Ascending aorta (tissue), 2 donors: ENCODE measurements around the gene GPHN. TPM values are rescaled to one million over a fixed set of nuclear protein-coding genes. Genes with fewer than 3 reads are reported as not detected.

Experiments
- DNase-seq, 2 donors: peaks; one replicate each; pipeline ENCODE4 v3.0.0-alpha.2; 2019; ENCODE audit warnings: low spot score in 2 of 2
- H3K27ac ChIP-seq, 2 donors: fragments of 200-600 bp; sonication (generic); one replicate each; pipeline ENCODE4 v1.5.1; 2016 to 2017; ENCODE audit warnings: mild to moderate bottlenecking in 1 of 2
- H3K27me3 ChIP-seq: fragments of 200-600 bp; sonication (generic); one replicate; pipeline ENCODE4 v1.5.1; 2017
- H3K36me3 ChIP-seq, 2 donors: fragments of 200-600 bp; sonication (generic); one replicate each; pipeline ENCODE4 v1.5.1; 2016
- H3K4me1 ChIP-seq, 2 donors: fragments of 200-600 bp; sonication (generic); one replicate each; pipeline ENCODE4 v1.5.1; 2016 to 2017; ENCODE audit warnings: mild to moderate bottlenecking in 1 of 2
- H3K4me3 ChIP-seq, 2 donors: fragments of 200-600 bp; sonication (generic); one replicate each; pipeline ENCODE4 v1.5.1; 2016 to 2017; ENCODE audit warnings: mild to moderate bottlenecking in 1 of 2
- H3K9me3 ChIP-seq, 2 donors: fragments of 200-600 bp; sonication (generic); one replicate each; pipeline ENCODE4 v1.5.1; 2016
- intact Hi-C: fragments of 100-400 bp; cut with DNase I; formaldehyde crosslinking; loops from one replicate; pipeline ENCODE4 v1.15.1; 2023
- total RNA-seq: library from RNA; depleted of rRNA; stranded (reverse); fragments of >200 nt; gene quantifications from one replicate; pipeline ENCODE4 v1.1.0, GENCODE V29; 2016
- TF ChIP-seq, protein P1 (sequence below), 3 experiments: fragments of 200-600 bp in 2 of 3; fragments of 450-650 bp in 1 of 3; sonication (generic) in 2 of 3; IDR thresholded peaks; one replicate each; pipeline ENCODE4 v1.5.1; 2016 to 2019; ENCODE audit warnings: antibody characterized with exemption in 3 of 3, mild to moderate bottlenecking in 1 of 3, moderate library complexity in 1 of 3

GPHN gene
- total RNA-seq, 1 donor from 2014 or later = 3.3 TPM

DNA sequence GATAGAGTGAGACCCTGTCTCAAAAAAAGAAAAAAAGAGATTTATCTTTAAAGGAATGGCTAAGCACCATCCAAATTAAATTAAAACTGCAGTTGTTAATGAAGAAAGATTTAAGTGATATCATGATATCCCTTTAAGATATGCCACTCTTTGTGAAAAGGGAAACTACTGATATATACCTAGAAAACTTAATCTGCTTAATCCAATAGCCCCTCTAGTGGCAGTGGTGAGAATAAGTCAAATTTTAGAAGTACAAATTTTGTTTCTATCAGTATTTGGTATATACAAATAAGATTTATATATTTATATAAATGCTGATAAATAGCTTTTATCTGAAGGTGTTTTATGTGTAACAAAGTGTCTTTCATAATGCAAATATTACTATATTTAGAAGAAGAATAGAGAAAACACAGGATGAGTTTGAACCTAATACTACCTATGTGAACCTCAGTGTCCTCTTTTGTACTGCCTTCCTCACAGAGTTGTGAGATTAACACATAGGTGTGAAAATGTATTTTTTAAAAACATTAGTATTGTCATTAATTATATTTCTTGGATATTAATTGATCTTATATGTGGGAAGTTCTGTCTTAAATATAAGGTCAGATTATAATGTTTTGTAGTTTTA lies 629.9 kb downstream of the GPHN start:
- Histone ChIP-seq H3K27ac (no peak overlapping the region), H3K4me1 (no peaks in the 10 kb centered on the region), H3K4me3 (no peak overlapping the region), H3K27me3 (no peaks in the 10 kb centered on the region), H3K9me3 (no peaks in the 10 kb centered on the region), H3K36me3 (no peaks in the 10 kb centered on the region)
- TF ChIP-seq, protein P1, sequence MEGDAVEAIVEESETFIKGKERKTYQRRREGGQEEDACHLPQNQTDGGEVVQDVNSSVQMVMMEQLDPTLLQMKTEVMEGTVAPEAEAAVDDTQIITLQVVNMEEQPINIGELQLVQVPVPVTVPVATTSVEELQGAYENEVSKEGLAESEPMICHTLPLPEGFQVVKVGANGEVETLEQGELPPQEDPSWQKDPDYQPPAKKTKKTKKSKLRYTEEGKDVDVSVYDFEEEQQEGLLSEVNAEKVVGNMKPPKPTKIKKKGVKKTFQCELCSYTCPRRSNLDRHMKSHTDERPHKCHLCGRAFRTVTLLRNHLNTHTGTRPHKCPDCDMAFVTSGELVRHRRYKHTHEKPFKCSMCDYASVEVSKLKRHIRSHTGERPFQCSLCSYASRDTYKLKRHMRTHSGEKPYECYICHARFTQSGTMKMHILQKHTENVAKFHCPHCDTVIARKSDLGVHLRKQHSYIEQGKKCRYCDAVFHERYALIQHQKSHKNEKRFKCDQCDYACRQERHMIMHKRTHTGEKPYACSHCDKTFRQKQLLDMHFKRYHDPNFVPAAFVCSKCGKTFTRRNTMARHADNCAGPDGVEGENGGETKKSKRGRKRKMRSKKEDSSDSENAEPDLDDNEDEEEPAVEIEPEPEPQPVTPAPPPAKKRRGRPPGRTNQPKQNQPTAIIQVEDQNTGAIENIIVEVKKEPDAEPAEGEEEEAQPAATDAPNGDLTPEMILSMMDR (IDR thresholded peaks at IDR 0.05) = peak in 2 of 3 experiments; percentile 7 to 20
- DNase-seq = no peak
- intact Hi-C loops = no loop called here

DNA sequence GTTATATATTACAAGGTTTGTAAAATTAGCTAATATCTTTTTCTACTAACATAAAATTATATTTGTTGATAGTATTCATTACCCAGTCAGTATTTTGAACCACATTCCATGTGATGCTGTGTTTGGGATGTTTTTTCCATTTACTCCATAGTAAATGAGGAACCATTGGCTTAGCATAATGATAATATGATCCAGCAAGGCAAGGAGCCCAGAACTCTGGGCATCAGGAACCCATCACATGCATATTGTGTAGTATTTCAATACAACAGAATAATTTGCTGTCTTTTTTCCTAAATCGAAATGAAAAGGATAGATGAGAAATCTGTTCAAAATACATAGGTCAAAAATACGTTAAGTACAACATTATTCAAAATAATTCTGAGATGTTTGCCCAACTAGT lies 632.6 kb downstream of the GPHN start:
- Histone ChIP-seq H3K4me3 (no peak overlapping the region), H3K27me3 (no peaks in the 10 kb centered on the region)
- no peak for DNase-seq

DNA sequence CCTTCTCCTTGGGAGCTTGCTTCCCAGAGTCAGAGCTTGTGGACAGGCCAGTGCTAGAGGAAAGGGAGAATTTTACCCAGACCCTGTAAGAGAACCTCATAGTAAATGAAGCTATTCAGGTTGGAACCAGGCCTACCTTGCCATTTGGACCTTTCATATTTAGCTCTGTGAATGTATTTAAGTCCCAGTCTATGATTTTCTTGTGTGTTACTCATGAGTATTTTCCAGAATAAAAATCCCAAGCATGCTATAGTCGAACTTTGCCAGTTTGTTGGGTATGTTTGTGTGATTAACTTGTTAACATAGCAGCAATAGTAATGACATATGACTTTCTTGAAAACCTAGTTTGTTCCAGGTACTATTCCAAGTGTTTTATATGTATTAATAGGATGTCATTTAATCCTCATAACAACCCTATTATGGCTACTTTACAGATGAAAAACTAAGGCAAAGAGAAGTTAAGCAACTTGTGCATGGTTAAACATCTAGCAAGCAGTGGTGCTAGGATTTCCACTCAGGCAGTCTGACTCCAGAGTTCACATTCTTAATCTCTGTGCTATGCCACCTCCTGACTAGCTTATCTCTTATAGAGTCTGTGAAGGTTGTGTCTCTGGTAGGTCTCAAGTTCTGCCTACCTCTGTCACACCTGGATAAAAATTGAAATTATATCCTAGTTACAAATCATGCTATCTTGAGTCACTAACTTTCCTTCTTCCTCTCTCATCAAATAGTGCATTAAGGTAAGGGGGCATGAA lies 633.4 kb downstream of the GPHN start:
- Histone ChIP-seq H3K27me3 (no peaks in the 10 kb centered on the region), H3K9me3 (no peaks in the 10 kb centered on the region), H3K4me1 (no peaks in the 10 kb centered on the region), H3K4me3 (no peak overlapping the region), H3K36me3 (no peaks in the 10 kb centered on the region), H3K27ac (no peak overlapping the region)
- intact Hi-C loops = no loop called here
- TF ChIP-seq, protein P1 (IDR thresholded peaks at IDR 0.05) = no peak
- DNase-seq = no peak

More for the DNA sequence above, 632.6 kb downstream of the GPHN start:
- no peaks in the 10 kb centered on the region for H3K4me1 ChIP-seq
- TF ChIP-seq, protein P1 (IDR thresholded peaks at IDR 0.05) = no peak
- no peaks in the 10 kb centered on the region for H3K36me3 ChIP-seq
- intact Hi-C loops = no loop called here
- no peaks in the 10 kb centered on the region for H3K9me3 ChIP-seq
- H3K27ac ChIP-seq = no peak overlapping the region

DNA sequence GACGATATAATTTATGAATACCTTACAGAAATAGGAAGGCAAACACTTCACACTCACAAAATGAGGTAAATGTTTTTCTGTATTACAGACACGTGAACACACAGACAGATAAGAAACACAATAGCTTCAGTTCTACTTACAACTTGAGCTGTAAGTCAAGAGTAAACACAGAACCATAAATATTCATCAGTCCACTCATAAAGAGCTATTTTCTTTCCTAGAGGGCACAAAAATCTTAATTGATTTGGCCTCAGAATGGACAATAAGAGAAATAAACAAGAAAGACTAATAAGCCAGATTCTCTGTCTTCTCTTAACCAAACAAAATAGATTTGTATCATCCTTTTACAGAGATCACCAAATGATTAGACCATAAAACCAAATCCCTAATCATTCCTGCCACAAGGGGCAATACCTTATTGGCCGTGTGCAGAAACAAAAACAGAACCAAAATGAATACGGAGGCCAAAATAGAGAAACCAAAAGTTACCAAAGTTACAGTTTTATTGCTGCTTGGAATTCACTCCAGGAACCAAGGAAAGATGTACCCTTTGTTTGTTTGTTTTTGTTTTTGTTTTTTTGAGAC lies 643.2 kb downstream of the GPHN start:
- no peak for DNase-seq
- Histone ChIP-seq H3K4me3 (no peak overlapping the region), H3K9me3 (no peaks in the 10 kb centered on the region), H3K27ac (no peak overlapping the region), H3K36me3 (no peaks in the 10 kb centered on the region), H3K27me3 (no peaks in the 10 kb centered on the region), H3K4me1 (no peaks in the 10 kb centered on the region)
- TF ChIP-seq, protein P1 (IDR thresholded peaks at IDR 0.05) = peak in 2 of 3 experiments; percentile 25 to 27
- intact Hi-C loops = no loop called here

DNA sequence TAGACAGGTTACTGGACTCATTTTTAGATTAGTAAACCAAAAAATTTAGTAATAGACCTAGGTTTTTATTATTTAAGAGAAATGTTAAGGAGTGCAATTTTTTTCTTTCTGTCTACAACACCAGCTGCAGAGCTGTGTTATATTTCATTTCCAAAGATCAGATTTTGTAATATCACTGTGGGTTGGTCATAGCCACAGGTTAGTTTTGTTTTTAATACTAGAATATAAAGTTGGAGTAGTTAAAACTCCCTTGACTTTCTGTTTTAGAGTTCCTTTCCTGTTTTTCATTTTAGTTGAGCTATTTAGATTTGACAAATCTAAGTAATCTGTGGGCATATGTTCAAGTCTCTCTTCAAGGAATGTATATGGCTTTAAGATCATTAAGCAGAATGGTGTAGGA lies 650.6 kb downstream of the GPHN start:
- TF ChIP-seq, protein P1 (IDR thresholded peaks at IDR 0.05) = no peak
- Histone ChIP-seq H3K27me3 (no peaks in the 10 kb centered on the region), H3K4me1 (no peaks in the 10 kb centered on the region), H3K9me3 (no peaks in the 10 kb centered on the region), H3K27ac (no peak overlapping the region), H3K4me3 (no peak overlapping the region), H3K36me3 (no peaks in the 10 kb centered on the region)
- intact Hi-C loops = no loop called here
- no peak for DNase-seq
